ENCODE data around the gene HERC2. TPM values are rescaled to one million over a fixed set of nuclear protein-coding genes. Genes with fewer than 3 reads are reported as not detected.

Gene HERC2
- total RNA-seq = 18.3 and 31.6 TPM in 2 replicates

GRCh38 chr15:28322129-28322588 lies at the start of gene HERC2:
TSS of gene HERC2 (minus strand) at chr15:28322179. CDS start at chr15:28321433, 746 bp downstream.

GRCh38 chr15:28357984-28358383 lies 36.0 kb upstream of the HERC2 start, which contains the start of gene GOLGA6L24:
TSS of gene GOLGA6L24 (minus strand) at chr15:28358084. CDS start at chr15:28358023, 61 bp downstream.

GRCh38 chr15:28098766-28099554 lies 223.0 kb downstream of the HERC2 start, which contains the start of gene OCA2:
TSS of gene OCA2 (minus strand) at chr15:28099315. CDS start at chr15:28081874, 17,441 bp downstream.

Other genes starting within 250 kb of the HERC2 start
- 0.21 and 0.72 TPM in 2 replicates for gene OCA2, start 222.9 kb downstream of the HERC2 start, total RNA-seq
- gene GOLGA6L24, start 35.9 kb upstream of the HERC2 start, total RNA-seq = not detected in 2 replicates
- 0.24 TPM in 1 of 2 replicates, not detected in the other for gene GOLGA8F, start 56.5 kb upstream of the HERC2 start, total RNA-seq
- gene GOLGA8G, start 210.8 kb upstream of the HERC2 start, total RNA-seq = under 0.01 TPM in 1 of 2 replicates, not detected in the other
- not detected in 2 replicates for gene GOLGA6L25, start 231.4 kb upstream of the HERC2 start, total RNA-seq